H9 (cell line): Measurements from ENCODE around the gene ZNF813. TPM values are rescaled to one million over a fixed set of nuclear protein-coding genes. Genes with fewer than 3 reads are reported as not detected.

Experiments used
- DNase-seq: peaks from one replicate; pipeline ENCODE4 v3.0.0-alpha.2; 2017
- H2AFZ ChIP-seq: one replicate; pipeline ENCODE4 v1.6.1; 2013; ENCODE audit warnings: mild to moderate bottlenecking, low read length, control low read depth, moderate library complexity
- H2AK5ac ChIP-seq: 2 replicates; pipeline ENCODE4 v1.6.1; 2013; ENCODE audit warnings: low read length, control low read depth, mixed read lengths; ENCODE audit not compliant: insufficient read length
- H2BK120ac ChIP-seq: one replicate; pipeline ENCODE4 v1.6.1; 2013; ENCODE audit warnings: low read depth, mild to moderate bottlenecking, low read length, control low read depth, inconsistent platforms; ENCODE audit not compliant: poor library complexity, severe bottlenecking
- H2BK12ac ChIP-seq: 2 replicates; pipeline ENCODE4 v1.6.1; 2013; ENCODE audit warnings: low read length, control low read depth, mixed read lengths, low read depth; ENCODE audit not compliant: insufficient read length
- H2BK15ac ChIP-seq: 2 replicates; pipeline ENCODE4 v1.6.1; 2013; ENCODE audit warnings: low read depth, low read length, control low read depth
- H2BK20ac ChIP-seq: one replicate; pipeline ENCODE4 v1.6.1; 2013; ENCODE audit warnings: low read depth, mild to moderate bottlenecking, low read length, control low read depth, inconsistent platforms; ENCODE audit not compliant: poor library complexity, severe bottlenecking
- H2BK5ac ChIP-seq: 2 replicates; pipeline ENCODE4 v1.6.1; 2013; ENCODE audit warnings: low read length, control low read depth, mixed read lengths; ENCODE audit not compliant: insufficient read length
- H3K14ac ChIP-seq: 2 replicates; pipeline ENCODE4 v1.6.1; 2013; ENCODE audit warnings: low read length, control low read depth; ENCODE audit not compliant: insufficient read depth
- H3K18ac ChIP-seq: 2 replicates; pipeline ENCODE4 v1.6.1; 2013; ENCODE audit warnings: low read depth, mild to moderate bottlenecking, mixed read lengths, low read length, control low read depth; ENCODE audit not compliant: insufficient read length
- H3K23ac ChIP-seq: 2 replicates; pipeline ENCODE4 v1.6.1; 2013; ENCODE audit warnings: low read length, control low read depth, mixed read lengths, low read depth; ENCODE audit not compliant: insufficient read length
- H3K23me2 ChIP-seq: 2 replicates; pipeline ENCODE4 v1.6.1; 2013; ENCODE audit warnings: low read depth, mild to moderate bottlenecking, mixed read lengths, low read length, control low read depth; ENCODE audit not compliant: insufficient read length, poor library complexity, severe bottlenecking
- H3K27ac ChIP-seq: 2 replicates; pipeline ENCODE4 v1.5.1; 2013; ENCODE audit warnings: low read length, control low read depth, mixed read lengths, low read depth; ENCODE audit not compliant: insufficient read length
- H3K27me3 ChIP-seq: 2 replicates; pipeline ENCODE4 v1.6.1; 2013; ENCODE audit warnings: low read length, control low read depth, inconsistent platforms; ENCODE audit not compliant: insufficient read depth
- H3K4ac ChIP-seq: 2 replicates; pipeline ENCODE4 v1.6.1; 2013; ENCODE audit warnings: low read depth, mild to moderate bottlenecking, control low read depth, inconsistent platforms, low read length, moderate library complexity
- H3K4me1 ChIP-seq: 2 replicates; pipeline ENCODE4 v1.6.1; 2013; ENCODE audit warnings: low read length, control low read depth, inconsistent platforms; ENCODE audit not compliant: insufficient read depth
- H3K4me2 ChIP-seq: 2 replicates; pipeline ENCODE4 v1.6.1; 2013; ENCODE audit warnings: low read length, control low read depth, mixed read lengths; ENCODE audit not compliant: insufficient read length, insufficient read depth
- H3K56ac ChIP-seq: 2 replicates; pipeline ENCODE4 v1.6.1; 2013; ENCODE audit warnings: low read depth, mild to moderate bottlenecking, mixed read lengths, low read length, control low read depth; ENCODE audit not compliant: insufficient read length
- H3K79me1 ChIP-seq: 2 replicates; pipeline ENCODE4 v1.6.1; 2013; ENCODE audit warnings: low read depth, mild to moderate bottlenecking, moderate library complexity, low read length, control low read depth, inconsistent platforms; ENCODE audit not compliant: insufficient read depth, poor library complexity, severe bottlenecking
- H3K79me2 ChIP-seq: 2 replicates; pipeline ENCODE4 v1.6.1; 2013; ENCODE audit warnings: low read length, control low read depth, inconsistent platforms; ENCODE audit not compliant: insufficient read depth
- H3K9ac ChIP-seq: 2 replicates; pipeline ENCODE4 v1.6.1; 2013; ENCODE audit warnings: low read length, control low read depth, mixed read lengths; ENCODE audit not compliant: insufficient read length; ENCODE audit errors: extremely low read depth
- H3K9me3 ChIP-seq: one replicate; pipeline ENCODE4 v1.6.1; 2013; ENCODE audit warnings: low read depth, low read length, inconsistent platforms; ENCODE audit not compliant: control insufficient read depth
- H3T11ph ChIP-seq: one replicate; pipeline ENCODE4 v1.6.1; 2013; ENCODE audit warnings: mild to moderate bottlenecking, low read length, control low read depth, inconsistent platforms
- H4K20me1 ChIP-seq: one replicate; pipeline ENCODE4 v1.6.1; 2013; ENCODE audit not compliant: control insufficient read depth, insufficient read length, insufficient read depth
- H4K5ac ChIP-seq: 2 replicates; pipeline ENCODE4 v1.6.1; 2013; ENCODE audit warnings: low read depth, mild to moderate bottlenecking, mixed read lengths, low read length, control low read depth; ENCODE audit not compliant: insufficient read length
- H4K8ac ChIP-seq: replicated peaks from 2 replicates; pipeline ENCODE4 v1.6.1; 2013; ENCODE audit warnings: low read length, control low read depth, mixed read lengths, low read depth; ENCODE audit not compliant: insufficient read length
- H4K91ac ChIP-seq: 2 replicates; pipeline ENCODE4 v1.6.1; 2013; ENCODE audit warnings: low read depth, mild to moderate bottlenecking, moderate library complexity, mixed read lengths, low read length, control low read depth; ENCODE audit not compliant: insufficient read length
- H3K27ac Mint-ChIP-seq, 3 experiments: 2 replicates in 2 of 3; 3 replicates in 1 of 3; pipeline ENCODE4 v1.8.0; 2020 to 2021; ENCODE audit warnings: mixed read lengths in 3 of 3, mild to moderate bottlenecking in 1 of 3, moderate library complexity in 1 of 3
- H3K27me3 Mint-ChIP-seq: 2 replicates; pipeline ENCODE4 v1.8.0; 2021; ENCODE audit warnings: low read depth, mild to moderate bottlenecking, moderate library complexity, mixed read lengths
- H3K36me3 Mint-ChIP-seq, 3 experiments: 2 replicates in 2 of 3; 3 replicates in 1 of 3; pipeline ENCODE4 v1.8.0; 2020 to 2021; ENCODE audit warnings: low read depth in 3 of 3, mixed read lengths in 3 of 3; ENCODE audit not compliant: insufficient read depth in 1 of 3
- H3K4me1 Mint-ChIP-seq, 2 experiments: 2 replicates each; pipeline ENCODE4 v1.8.0; 2020; ENCODE audit warnings: mixed read lengths in 2 of 2
- H3K4me3 Mint-ChIP-seq, 2 experiments: 2 replicates in 1 of 2; 3 replicates in 1 of 2; pipeline ENCODE4 v1.8.0; 2020 to 2021; ENCODE audit warnings: mild to moderate bottlenecking in 2 of 2, mixed read lengths in 2 of 2, moderate library complexity in 1 of 2
- H3K9me3 Mint-ChIP-seq, 2 experiments: 2 replicates in 1 of 2; 3 replicates in 1 of 2; pipeline ENCODE4 v1.8.0; 2020; ENCODE audit warnings: mild to moderate bottlenecking in 2 of 2, mixed read lengths in 2 of 2, moderate library complexity in 1 of 2
- CTCF ChIP-seq: fragments of 200-600 bp; sonication (generic); conservative IDR thresholded peaks from 3 replicates; pipeline ENCODE4 v1.8.0; 2021; ENCODE audit warnings: antibody characterized with exemption, mild to moderate bottlenecking
- WGBS: extraction: QIAGEN DNeasy Blood & Tissue Kit; methylation state at CpG from one replicate; pipeline ENCODE4 v1.1.7; 2013; ENCODE audit warnings: missing lambda C conversion rate, low lambda C conversion rate, mixed read lengths; ENCODE audit not compliant: insufficient read length; ENCODE audit errors: extremely low coverage; 5-methylcytosine and 5-hydroxymethylcytosine counted together
- total RNA-seq: library from RNA; stranded (reverse); gene quantifications from 2 replicates; pipeline ENCODE4 v1.2.1, GENCODE V29; 2021

ZNF813 gene
- total RNA-seq, 1 experiment from 2014 or later: 17.3 TPM

GRCh38 chr19:53537121-53537520, 69.6 kb downstream of the ZNF813 start:
- Mint-ChIP-seq H3K4me3 (peak overlapping the region; percentile 88 to 92), H3K4me1 (peaks cover 0 to 7% of the 10 kb centered on the region in 2 experiments; a peak in 2 of 4 replicates), H3K27me3 (no peaks in the 10 kb centered on the region; the same call in 1 of the 2 replicates), H3K36me3 (peaks cover 15 to 64% (median 53%) of the 10 kb centered on the region in 3 experiments), H3K27ac (peak overlapping the region in 1 of 3 experiments; percentile 44; a peak in 2 of 7 replicates), H3K9me3 (no peaks in the 10 kb centered on the region)
- no peak overlapping the region for H2BK5ac ChIP-seq
- no peaks in the 10 kb centered on the region for H3K79me2 ChIP-seq
- no peak overlapping the region for H3K14ac ChIP-seq
- H3K4ac ChIP-seq: no peak overlapping the region
- no peaks in the 10 kb centered on the region for H3K23me2 ChIP-seq
- no peak overlapping the region for H2BK120ac ChIP-seq
- H2AFZ ChIP-seq: no peak overlapping the region
- H3K79me1 ChIP-seq: no peaks in the 10 kb centered on the region
- no peak overlapping the region for H3K23ac ChIP-seq
- no peak for TF ChIP-seq CTCF
- no peak for DNase-seq
- H3K4me2 ChIP-seq: no peak overlapping the region
- no peak overlapping the region for H3K18ac ChIP-seq
- H4K5ac ChIP-seq: no peak overlapping the region
- H4K8ac ChIP-seq: no peak overlapping the region
- no peak overlapping the region for H3K27ac ChIP-seq
- H4K91ac ChIP-seq: no peak overlapping the region
- no peak overlapping the region for H2AK5ac ChIP-seq
- H3K9me3 ChIP-seq: no peaks in the 10 kb centered on the region
- H3K9ac ChIP-seq: no peak overlapping the region
- no peak overlapping the region for H3K56ac ChIP-seq
- no peak overlapping the region for H2BK12ac ChIP-seq
- no peak overlapping the region for H2BK15ac ChIP-seq
- H2BK20ac ChIP-seq: no peak overlapping the region
- H4K20me1 ChIP-seq: no peaks in the 10 kb centered on the region
- no peaks in the 10 kb centered on the region for H3K4me1 ChIP-seq
- no peak overlapping the region for H3T11ph ChIP-seq
- no peaks in the 10 kb centered on the region for H3K27me3 ChIP-seq
- no CpG with 5 or more reads among the region's 11 CpGs for WGBS
